Esophagus muscularis mucosa (tissue), 4 donors: ENCODE measurements around the gene SOBP. TPM values are rescaled to one million over a fixed set of nuclear protein-coding genes. Genes with fewer than 3 reads are reported as not detected.

Experiments used
- DNase-seq: peaks from one replicate; pipeline ENCODE4 v3.0.0-alpha.2; 2017; ENCODE audit errors: extremely low spot score
- H3K27ac ChIP-seq, 4 donors: fragments of 200-600 bp; sonication (generic); replicated peaks in 1 of 4; 1 replicate in 3 of 4; 2 replicates in 1 of 4; pipeline ENCODE4 v1.5.1; 2016 to 2019; ENCODE audit warnings: mild to moderate bottlenecking in 1 of 4
- H3K27me3 ChIP-seq, 4 donors: fragments of 200-600 bp; sonication (generic); one replicate each; pipeline versions ENCODE4 v1.5.1 to v1.6.0; 2016 to 2019
- H3K36me3 ChIP-seq, 4 donors: fragments of 200-600 bp; sonication (generic); one replicate each; pipeline ENCODE4 v1.5.1; 2016 to 2019
- H3K4me1 ChIP-seq, 4 donors: fragments of 200-600 bp; sonication (generic); one replicate each; pipeline ENCODE4 v1.5.1; 2016 to 2019
- H3K4me3 ChIP-seq, 4 donors: fragments of 200-600 bp; sonication (generic); 1 replicate in 2 of 4; 2 replicates in 2 of 4; pipeline ENCODE4 v1.5.1; 2016 to 2019; ENCODE audit warnings: mild to moderate bottlenecking in 4 of 4, moderate library complexity in 1 of 4
- H3K9me3 ChIP-seq, 4 donors: fragments of 200-600 bp; sonication (generic); 1 replicate in 3 of 4; 2 replicates in 1 of 4; pipeline ENCODE4 v1.5.1; 2016 to 2019
- EP300 ChIP-seq: sonication (generic); formaldehyde crosslinking; IDR thresholded peaks from one replicate; pipeline ENCODE4 v1.6.1; 2017; ENCODE audit warnings: antibody characterized with exemption
- POLR2A ChIP-seq: fragments of 450-650 bp; IDR thresholded peaks from one replicate; pipeline ENCODE4 v1.6.1; 2017; ENCODE audit warnings: antibody characterized with exemption, moderate library complexity, mild to moderate bottlenecking, low read depth
- POLR2AphosphoS5 ChIP-seq, 2 donors: sonication (generic); formaldehyde crosslinking; IDR thresholded peaks; one replicate each; pipeline ENCODE4 v1.6.1; 2017; ENCODE audit warnings: antibody characterized with exemption in 2 of 2
- WGBS: methylation state at CpG from one replicate; pipeline ENCODE4 v1.1.5; 2018; 5-methylcytosine and 5-hydroxymethylcytosine counted together
- intact Hi-C: fragments of 100-400 bp; cut with DNase I; formaldehyde crosslinking; loops from one replicate; pipeline ENCODE4 v1.15.1; 2023
- total RNA-seq, 4 donors: library from RNA; depleted of rRNA; stranded (reverse); fragments of >200 nt; gene quantifications; one replicate each; pipeline versions ENCODE4 v1.1.0 to v1.2.1, GENCODE V29; 2016
- TF ChIP-seq, protein P1 (sequence below), 3 experiments: fragments of 200-600 bp in 2 of 3; fragments of 450-650 bp in 1 of 3; sonication (generic) in 2 of 3; IDR thresholded peaks; one replicate each; pipeline ENCODE4 v1.5.1; 2017 to 2019; ENCODE audit warnings: antibody characterized with exemption in 3 of 3, mild to moderate bottlenecking in 2 of 3, moderate library complexity in 1 of 3

The SOBP gene
- total RNA-seq, 4 donors from 2014 or later: 18.6 to 44.1 (median 27.6) TPM

DNA sequence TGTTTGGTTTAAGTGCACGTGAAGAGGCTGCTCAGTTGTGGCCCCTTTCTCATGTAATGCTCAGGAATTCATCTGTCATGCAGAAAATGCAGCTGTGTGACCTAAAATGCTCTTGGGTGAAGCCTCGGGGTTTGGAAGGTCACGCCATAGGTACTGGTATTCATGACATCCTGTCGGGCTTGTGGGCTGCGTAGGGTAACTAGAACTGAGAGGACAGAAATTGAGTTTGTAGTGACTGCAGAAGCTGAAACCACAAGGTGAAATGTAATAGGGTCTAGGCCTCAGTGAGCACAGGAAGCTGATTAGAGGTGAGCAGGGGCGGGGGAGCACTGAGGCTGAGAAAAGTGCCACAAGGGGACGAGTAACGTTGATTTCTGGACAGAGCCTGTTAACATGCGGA, 128.8 kb downstream of the SOBP start:
- Histone ChIP-seq H3K36me3 (no peaks in the 10 kb centered on the region), H3K4me3 (no peak overlapping the region), H3K4me1 (peaks cover 0 to 10% (median 4%) of the 10 kb centered on the region in 4 donors), H3K27me3 (no peaks in the 10 kb centered on the region), H3K9me3 (no peaks in the 10 kb centered on the region), H3K27ac (no peak overlapping the region)
- 94% methylated on average over 9 of the region's 9 CpGs for WGBS
- intact Hi-C loops: no loop called here
- DNase-seq: no peak
- TF ChIP-seq EP300: no peak
- TF ChIP-seq, protein P1, sequence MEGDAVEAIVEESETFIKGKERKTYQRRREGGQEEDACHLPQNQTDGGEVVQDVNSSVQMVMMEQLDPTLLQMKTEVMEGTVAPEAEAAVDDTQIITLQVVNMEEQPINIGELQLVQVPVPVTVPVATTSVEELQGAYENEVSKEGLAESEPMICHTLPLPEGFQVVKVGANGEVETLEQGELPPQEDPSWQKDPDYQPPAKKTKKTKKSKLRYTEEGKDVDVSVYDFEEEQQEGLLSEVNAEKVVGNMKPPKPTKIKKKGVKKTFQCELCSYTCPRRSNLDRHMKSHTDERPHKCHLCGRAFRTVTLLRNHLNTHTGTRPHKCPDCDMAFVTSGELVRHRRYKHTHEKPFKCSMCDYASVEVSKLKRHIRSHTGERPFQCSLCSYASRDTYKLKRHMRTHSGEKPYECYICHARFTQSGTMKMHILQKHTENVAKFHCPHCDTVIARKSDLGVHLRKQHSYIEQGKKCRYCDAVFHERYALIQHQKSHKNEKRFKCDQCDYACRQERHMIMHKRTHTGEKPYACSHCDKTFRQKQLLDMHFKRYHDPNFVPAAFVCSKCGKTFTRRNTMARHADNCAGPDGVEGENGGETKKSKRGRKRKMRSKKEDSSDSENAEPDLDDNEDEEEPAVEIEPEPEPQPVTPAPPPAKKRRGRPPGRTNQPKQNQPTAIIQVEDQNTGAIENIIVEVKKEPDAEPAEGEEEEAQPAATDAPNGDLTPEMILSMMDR (IDR thresholded peaks at IDR 0.05): no peak
- no peak for TF ChIP-seq POLR2AphosphoS5 (IDR thresholded peaks at IDR 0.05)
- TF ChIP-seq POLR2A: no peak

- Histone ChIP-seq H3K27ac (no peak overlapping the region), H3K9me3 (no peaks in the 10 kb centered on the region), H3K4me3 (no peak overlapping the region), H3K4me1 (peaks cover 0 to 15% (median 6%) of the 10 kb centered on the region in 4 donors), H3K36me3 (no peaks in the 10 kb centered on the region), H3K27me3 (no peaks in the 10 kb centered on the region)
- 80% methylated on average over 2 of the region's 2 CpGs for whole genome bisulfite sequencing
- intact Hi-C loops: no loop called here
- DNase-seq: no peak
- TF ChIP-seq, protein P1 (IDR thresholded peaks at IDR 0.05): no peak
- TF ChIP-seq EP300 (no peak), POLR2A (no peak), POLR2AphosphoS5 (IDR thresholded peaks at IDR 0.05) (no peak)
Measured at GRCh38 chr6:107620732-107621131, 130.8 kb downstream of the SOBP start.

DNA sequence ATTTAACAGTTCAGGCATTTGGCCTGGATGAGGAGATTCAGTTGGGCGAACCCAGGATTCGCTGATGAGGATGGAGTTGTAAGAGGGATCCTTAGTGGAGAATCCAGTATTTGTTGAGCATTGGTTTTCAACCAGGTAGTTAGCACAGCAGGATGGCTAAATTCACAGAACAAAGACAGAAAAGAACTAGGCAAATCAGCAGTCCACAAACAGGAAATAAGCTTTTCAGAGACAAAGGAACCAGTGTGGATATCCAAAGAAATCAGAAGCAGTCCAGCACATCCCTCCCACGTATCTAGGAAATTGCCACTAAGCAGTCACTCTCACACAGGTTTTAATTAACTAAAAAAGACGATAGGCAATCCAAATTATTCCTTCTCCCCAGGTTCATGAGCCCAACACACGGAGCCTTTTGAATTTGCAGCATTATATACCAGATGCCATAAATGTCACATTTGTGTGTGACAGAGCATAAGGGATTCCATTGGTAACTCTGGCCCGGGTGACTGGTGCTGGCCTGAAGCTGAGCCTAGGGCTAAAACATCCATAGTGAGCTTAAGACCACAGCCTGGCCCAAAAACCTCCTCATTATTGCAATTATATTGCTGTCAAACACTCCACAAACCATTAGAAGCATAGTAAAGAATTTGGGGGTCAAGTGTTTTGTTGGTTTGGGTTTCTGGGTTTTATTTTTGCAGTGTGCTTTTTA, 131.5 kb downstream of the SOBP start:
- Histone ChIP-seq H3K4me3 (no peak overlapping the region), H3K27ac (no peak overlapping the region), H3K9me3 (no peaks in the 10 kb centered on the region), H3K36me3 (no peaks in the 10 kb centered on the region), H3K4me1 (peaks cover 0 to 15% (median 6%) of the 10 kb centered on the region in 4 donors), H3K27me3 (no peaks in the 10 kb centered on the region)
- DNase-seq: no peak
- intact Hi-C loops: no loop called here
- WGBS: 75% methylated on average over 6 of the region's 6 CpGs
- TF ChIP-seq POLR2A (no peak), POLR2AphosphoS5 (IDR thresholded peaks at IDR 0.05) (no peak), EP300 (no peak)

GRCh38 chr6:107622269-107622668, 132.4 kb downstream of the SOBP start:
- Histone ChIP-seq H3K9me3 (no peaks in the 10 kb centered on the region), H3K36me3 (no peaks in the 10 kb centered on the region), H3K27ac (no peak overlapping the region), H3K4me3 (no peak overlapping the region), H3K27me3 (no peaks in the 10 kb centered on the region), H3K4me1 (peaks cover 0 to 15% (median 4%) of the 10 kb centered on the region in 4 donors)
- no peak for DNase-seq
- intact Hi-C loops: no loop called here
- 93% methylated on average over 1 of the region's 1 CpG for WGBS
- no peak for TF ChIP-seq EP300
- TF ChIP-seq POLR2AphosphoS5 (IDR thresholded peaks at IDR 0.05): no peak
- TF ChIP-seq POLR2A: no peak
- TF ChIP-seq, protein P1 (IDR thresholded peaks at IDR 0.05): no peak

DNA sequence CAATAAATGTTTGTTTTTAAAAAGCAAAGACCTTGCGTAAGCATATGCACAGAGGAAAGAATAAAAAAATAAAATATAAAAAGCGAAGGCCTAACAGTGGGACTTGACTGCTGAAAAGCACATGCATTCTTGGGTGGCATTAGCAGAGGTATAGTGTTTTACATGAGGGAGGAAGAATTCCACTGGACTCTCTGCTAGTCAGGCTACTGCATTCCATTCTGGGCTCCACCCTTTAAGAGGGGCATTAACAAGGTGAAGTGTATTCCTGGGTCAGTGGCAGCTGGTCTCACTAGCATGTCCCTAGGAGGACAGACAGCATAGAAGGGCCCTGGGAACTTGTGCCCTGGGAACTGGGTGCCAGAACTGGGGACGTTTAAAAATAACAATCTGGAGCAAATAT, 134.1 kb downstream of the SOBP start:
- no peak for TF ChIP-seq POLR2A
- no peak for TF ChIP-seq EP300
- TF ChIP-seq, protein P1 (IDR thresholded peaks at IDR 0.05): no peak
- TF ChIP-seq POLR2AphosphoS5 (IDR thresholded peaks at IDR 0.05): no peak
- no peaks in the 10 kb centered on the region for H3K9me3 ChIP-seq
- no peak overlapping the region for H3K4me3 ChIP-seq
- no peak overlapping the region for H3K27ac ChIP-seq
- peaks cover 0 to 24% (median 14%) of the 10 kb centered on the region in 4 donors for H3K4me1 ChIP-seq
- H3K27me3 ChIP-seq: no peaks in the 10 kb centered on the region
- DNase-seq: no peak
- 73% methylated on average over 3 of the region's 3 CpGs for WGBS
- intact Hi-C loops: no loop called here
- no peaks in the 10 kb centered on the region for H3K36me3 ChIP-seq
